Ascending aorta (tissue), 2 donors: ENCODE results near the gene COG4. TPM values are rescaled to one million over a fixed set of nuclear protein-coding genes. Genes with fewer than 3 reads are reported as not detected.

Source experiments
- DNase-seq, 2 donors: peaks; one replicate each; pipeline ENCODE4 v3.0.0-alpha.2; 2019; ENCODE audit warnings: low spot score in 2 of 2
- H3K27ac ChIP-seq, 2 donors: fragments of 200-600 bp; sonication (generic); one replicate each; pipeline ENCODE4 v1.5.1; 2016 to 2017; ENCODE audit warnings: mild to moderate bottlenecking in 1 of 2
- H3K27me3 ChIP-seq: fragments of 200-600 bp; sonication (generic); one replicate; pipeline ENCODE4 v1.5.1; 2017
- H3K36me3 ChIP-seq, 2 donors: fragments of 200-600 bp; sonication (generic); one replicate each; pipeline ENCODE4 v1.5.1; 2016
- H3K4me1 ChIP-seq, 2 donors: fragments of 200-600 bp; sonication (generic); one replicate each; pipeline ENCODE4 v1.5.1; 2016 to 2017; ENCODE audit warnings: mild to moderate bottlenecking in 1 of 2
- H3K4me3 ChIP-seq, 2 donors: fragments of 200-600 bp; sonication (generic); one replicate each; pipeline ENCODE4 v1.5.1; 2016 to 2017; ENCODE audit warnings: mild to moderate bottlenecking in 1 of 2
- H3K9me3 ChIP-seq, 2 donors: fragments of 200-600 bp; sonication (generic); one replicate each; pipeline ENCODE4 v1.5.1; 2016
- intact Hi-C: fragments of 100-400 bp; cut with DNase I; formaldehyde crosslinking; loops from one replicate; pipeline ENCODE4 v1.15.1; 2023
- total RNA-seq: library from RNA; depleted of rRNA; stranded (reverse); fragments of >200 nt; gene quantifications from one replicate; pipeline ENCODE4 v1.1.0, GENCODE V29; 2016
- TF ChIP-seq, protein P1 (sequence below), 3 experiments: fragments of 200-600 bp in 2 of 3; fragments of 450-650 bp in 1 of 3; sonication (generic) in 2 of 3; IDR thresholded peaks; one replicate each; pipeline ENCODE4 v1.5.1; 2016 to 2019; ENCODE audit warnings: antibody characterized with exemption in 3 of 3, mild to moderate bottlenecking in 1 of 3, moderate library complexity in 1 of 3

Gene COG4
- total RNA-seq, 1 donor from 2014 or later = 59.1 TPM

GRCh38 chr16:70437582-70438557 lies 85.5 kb downstream of the COG4 start:
- Histone ChIP-seq H3K4me1 (peaks cover 12 to 32% of the 10 kb centered on the region in 2 donors), H3K27me3 (no peaks in the 10 kb centered on the region), H3K9me3 (no peaks in the 10 kb centered on the region), H3K36me3 (peaks cover 0 to 4% of the 10 kb centered on the region in 2 donors), H3K4me3 (peak overlapping the region; percentile 95 to 97), H3K27ac (peak overlapping the region; percentile 61 to 76)
- DNase-seq = no peak
- intact Hi-C loops = no loop called here
- TF ChIP-seq, protein P1, sequence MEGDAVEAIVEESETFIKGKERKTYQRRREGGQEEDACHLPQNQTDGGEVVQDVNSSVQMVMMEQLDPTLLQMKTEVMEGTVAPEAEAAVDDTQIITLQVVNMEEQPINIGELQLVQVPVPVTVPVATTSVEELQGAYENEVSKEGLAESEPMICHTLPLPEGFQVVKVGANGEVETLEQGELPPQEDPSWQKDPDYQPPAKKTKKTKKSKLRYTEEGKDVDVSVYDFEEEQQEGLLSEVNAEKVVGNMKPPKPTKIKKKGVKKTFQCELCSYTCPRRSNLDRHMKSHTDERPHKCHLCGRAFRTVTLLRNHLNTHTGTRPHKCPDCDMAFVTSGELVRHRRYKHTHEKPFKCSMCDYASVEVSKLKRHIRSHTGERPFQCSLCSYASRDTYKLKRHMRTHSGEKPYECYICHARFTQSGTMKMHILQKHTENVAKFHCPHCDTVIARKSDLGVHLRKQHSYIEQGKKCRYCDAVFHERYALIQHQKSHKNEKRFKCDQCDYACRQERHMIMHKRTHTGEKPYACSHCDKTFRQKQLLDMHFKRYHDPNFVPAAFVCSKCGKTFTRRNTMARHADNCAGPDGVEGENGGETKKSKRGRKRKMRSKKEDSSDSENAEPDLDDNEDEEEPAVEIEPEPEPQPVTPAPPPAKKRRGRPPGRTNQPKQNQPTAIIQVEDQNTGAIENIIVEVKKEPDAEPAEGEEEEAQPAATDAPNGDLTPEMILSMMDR (IDR thresholded peaks at IDR 0.05) = no peak

GRCh38 chr16:70437017-70437581 lies 86.3 kb downstream of the COG4 start:
- H3K4me3 ChIP-seq = peak overlapping the region in 1 of 2 donors; percentile 97
- intact Hi-C loops = no loop called here
- no peaks in the 10 kb centered on the region for H3K27me3 ChIP-seq
- peaks cover 0 to 4% of the 10 kb centered on the region in 2 donors for H3K36me3 ChIP-seq
- peaks cover 16 to 39% of the 10 kb centered on the region in 2 donors for H3K4me1 ChIP-seq
- DNase-seq = no peak
- peak overlapping the region; percentile 52 to 76 for H3K27ac ChIP-seq
- H3K9me3 ChIP-seq = no peaks in the 10 kb centered on the region
- TF ChIP-seq, protein P1 (IDR thresholded peaks at IDR 0.05) = no peak

GRCh38 chr16:70434484-70435260 lies 88.7 kb downstream of the COG4 start:
- Histone ChIP-seq H3K36me3 (peaks cover 0 to 4% of the 10 kb centered on the region in 2 donors), H3K4me3 (no peak overlapping the region), H3K4me1 (peaks cover 16 to 50% of the 10 kb centered on the region in 2 donors), H3K27me3 (no peaks in the 10 kb centered on the region), H3K27ac (peak overlapping the region; percentile 73 to 75), H3K9me3 (no peaks in the 10 kb centered on the region)
- DNase-seq = no peak
- TF ChIP-seq, protein P1 (IDR thresholded peaks at IDR 0.05) = no peak
- intact Hi-C loops = no loop called here

DNA sequence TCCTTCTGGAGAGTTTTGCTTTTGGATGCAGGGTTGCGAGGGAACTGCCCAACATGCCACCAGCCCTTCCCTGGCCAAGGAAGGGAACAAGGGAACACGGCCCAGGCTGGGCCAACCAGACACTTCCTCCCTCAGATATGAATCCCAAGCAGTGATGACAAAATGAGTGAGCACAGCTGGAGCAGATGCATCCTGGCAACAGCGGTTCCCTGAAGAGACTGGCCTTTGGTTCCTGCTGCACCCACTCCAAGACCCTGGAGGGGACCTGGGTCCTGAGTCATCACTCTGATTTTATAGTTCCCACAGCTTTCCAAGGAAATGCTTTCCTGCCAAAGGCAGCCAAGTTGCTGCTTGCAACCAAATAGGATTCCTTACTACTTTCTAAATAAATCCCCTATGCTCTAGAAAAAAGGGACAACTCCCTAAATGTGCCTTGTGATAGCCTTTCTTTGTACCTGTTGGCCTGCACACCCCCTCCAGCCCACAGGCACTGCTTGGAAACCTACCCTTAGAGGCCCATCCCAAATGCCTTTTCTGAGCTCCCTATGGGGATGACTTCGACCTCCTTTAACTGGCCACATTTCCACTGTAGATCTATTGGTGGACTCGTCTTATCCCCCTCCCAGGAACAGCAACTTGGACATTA lies 89.8 kb downstream of the COG4 start:
- Histone ChIP-seq H3K27me3 (no peaks in the 10 kb centered on the region), H3K9me3 (no peaks in the 10 kb centered on the region), H3K4me1 (peaks cover 22 to 53% of the 10 kb centered on the region in 2 donors), H3K27ac (peak overlapping the region; percentile 73 to 75), H3K4me3 (peak overlapping the region in 1 of 2 donors; percentile 30), H3K36me3 (peaks cover 0 to 4% of the 10 kb centered on the region in 2 donors)
- TF ChIP-seq, protein P1 (IDR thresholded peaks at IDR 0.05) = no peak
- peak in 1 of 2 donors; percentile 72 for DNase-seq
- intact Hi-C loops = no loop called here
